IMR-90 (cell line): ENCODE results near the gene PNMA8C.

Experiments
- CEBPB ChIP-seq: IDR thresholded peaks from 2 replicates; pipeline ENCODE4 v1.6.1; 2012; ENCODE audit warnings: low read depth, low read length, improper control_type of control experiment
- CHD1 ChIP-seq: IDR thresholded peaks from 2 replicates; pipeline ENCODE4 v1.6.1; 2012; ENCODE audit warnings: low read depth, low read length, improper control_type of control experiment
- MAFK ChIP-seq: IDR thresholded peaks from 2 replicates; pipeline ENCODE4 v1.6.1; 2012; ENCODE audit warnings: low read depth, low read length, improper control_type of control experiment
- MAZ ChIP-seq: IDR thresholded peaks from 2 replicates; pipeline ENCODE4 v1.6.1; 2012; ENCODE audit warnings: low read depth, mild to moderate bottlenecking, low read length, improper control_type of control experiment, moderate library complexity, borderline replicate concordance
- MXI1 ChIP-seq: IDR thresholded peaks from 2 replicates; pipeline ENCODE4 v1.6.1; 2012; ENCODE audit warnings: low read depth, mild to moderate bottlenecking, low read length, moderate library complexity, borderline replicate concordance
- POLR2A ChIP-seq: IDR thresholded peaks from 2 replicates; pipeline ENCODE4 v1.6.1; 2012; ENCODE audit warnings: mild to moderate bottlenecking, low read depth, low read length
- RAD21 ChIP-seq: IDR thresholded peaks from 2 replicates; pipeline ENCODE4 v1.6.1; 2012; ENCODE audit warnings: low read length, improper control_type of control experiment
- RCOR1 ChIP-seq: IDR thresholded peaks from 2 replicates; pipeline ENCODE4 v1.6.1; 2012; ENCODE audit warnings: mild to moderate bottlenecking, low read length, improper control_type of control experiment; ENCODE audit not compliant: insufficient replicate concordance
- RFX5 ChIP-seq: IDR thresholded peaks from 2 replicates; pipeline ENCODE4 v1.8.0; 2012; ENCODE audit warnings: low read depth, mild to moderate bottlenecking, low read length, moderate library complexity
- SMC3 ChIP-seq: fragments of 150-350 bp; IDR thresholded peaks from 2 replicates; pipeline ENCODE4 v1.6.1; 2016; ENCODE audit warnings: low read depth, mild to moderate bottlenecking, antibody characterized with exemption, low read length, moderate library complexity
- TF ChIP-seq, protein P1 (sequence below): conservative IDR thresholded peaks from 2 replicates; pipeline ENCODE4 v1.5.1; 2012; ENCODE audit warnings: mild to moderate bottlenecking, low read depth, low read length, improper control_type of control experiment
- TF ChIP-seq, protein P2 (sequence below): fragments of 150-350 bp; IDR thresholded peaks from 2 replicates; pipeline ENCODE4 v1.6.1; 2017; ENCODE audit warnings: mild to moderate bottlenecking, antibody characterized with exemption, low read length, low read depth
- TF ChIP-seq, protein P3 (sequence below): fragments of 150-350 bp; IDR thresholded peaks from 2 replicates; pipeline ENCODE4 v1.6.1; 2016; ENCODE audit warnings: low read depth, mild to moderate bottlenecking, low read length, moderate library complexity, borderline replicate concordance

DNA sequence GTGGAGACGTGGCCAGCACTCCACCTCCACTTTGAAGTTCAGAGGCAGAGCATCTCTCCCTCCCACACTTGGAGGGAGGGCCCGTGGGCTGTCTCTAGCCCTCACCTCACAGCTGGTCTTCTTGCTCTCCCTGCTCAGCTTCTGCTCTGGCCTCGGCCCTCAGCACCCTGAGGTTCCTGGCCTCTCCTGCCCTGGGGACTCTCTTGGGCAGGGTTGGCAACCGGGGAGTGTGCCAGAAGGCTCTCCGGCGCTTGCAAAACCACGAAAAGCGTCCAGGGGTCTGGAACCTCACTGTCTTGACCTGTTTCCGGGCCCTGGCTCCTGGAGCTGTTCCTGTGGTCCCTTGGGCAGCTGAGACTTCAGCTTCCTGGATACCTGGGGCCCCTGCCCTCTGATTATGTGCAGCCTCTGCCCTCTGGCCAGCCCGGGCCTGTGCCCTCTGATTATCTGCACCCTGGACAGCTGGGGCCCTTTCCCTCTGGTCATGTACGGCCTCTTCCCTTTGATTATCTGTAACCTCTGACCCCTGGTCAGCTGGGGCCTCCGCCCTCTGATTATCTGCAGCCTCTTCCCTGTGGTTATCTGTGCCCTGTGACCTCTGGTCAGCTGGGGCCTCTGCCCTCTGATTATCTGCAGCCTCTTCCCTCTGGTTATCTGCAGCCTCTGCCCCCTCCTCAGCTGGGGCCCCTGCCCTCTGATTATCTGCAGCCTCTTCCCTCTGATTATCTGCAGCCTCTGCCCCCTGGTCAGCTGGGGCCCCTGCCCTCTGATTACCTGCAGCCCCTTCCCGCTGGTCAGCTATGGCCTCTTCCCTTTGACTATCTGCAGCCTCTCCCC lies 17.4 kb downstream of the PNMA8C start:
- TF ChIP-seq RFX5 (no peak), POLR2A (no peak), MAFK (no peak), MXI1 (no peak), CHD1 (no peak), RCOR1 (no peak), CEBPB (no peak), RAD21 (no peak), MAZ (no peak), SMC3 (no peak)
- TF ChIP-seq, protein P1, sequence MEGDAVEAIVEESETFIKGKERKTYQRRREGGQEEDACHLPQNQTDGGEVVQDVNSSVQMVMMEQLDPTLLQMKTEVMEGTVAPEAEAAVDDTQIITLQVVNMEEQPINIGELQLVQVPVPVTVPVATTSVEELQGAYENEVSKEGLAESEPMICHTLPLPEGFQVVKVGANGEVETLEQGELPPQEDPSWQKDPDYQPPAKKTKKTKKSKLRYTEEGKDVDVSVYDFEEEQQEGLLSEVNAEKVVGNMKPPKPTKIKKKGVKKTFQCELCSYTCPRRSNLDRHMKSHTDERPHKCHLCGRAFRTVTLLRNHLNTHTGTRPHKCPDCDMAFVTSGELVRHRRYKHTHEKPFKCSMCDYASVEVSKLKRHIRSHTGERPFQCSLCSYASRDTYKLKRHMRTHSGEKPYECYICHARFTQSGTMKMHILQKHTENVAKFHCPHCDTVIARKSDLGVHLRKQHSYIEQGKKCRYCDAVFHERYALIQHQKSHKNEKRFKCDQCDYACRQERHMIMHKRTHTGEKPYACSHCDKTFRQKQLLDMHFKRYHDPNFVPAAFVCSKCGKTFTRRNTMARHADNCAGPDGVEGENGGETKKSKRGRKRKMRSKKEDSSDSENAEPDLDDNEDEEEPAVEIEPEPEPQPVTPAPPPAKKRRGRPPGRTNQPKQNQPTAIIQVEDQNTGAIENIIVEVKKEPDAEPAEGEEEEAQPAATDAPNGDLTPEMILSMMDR = no peak
- TF ChIP-seq, protein P2, sequence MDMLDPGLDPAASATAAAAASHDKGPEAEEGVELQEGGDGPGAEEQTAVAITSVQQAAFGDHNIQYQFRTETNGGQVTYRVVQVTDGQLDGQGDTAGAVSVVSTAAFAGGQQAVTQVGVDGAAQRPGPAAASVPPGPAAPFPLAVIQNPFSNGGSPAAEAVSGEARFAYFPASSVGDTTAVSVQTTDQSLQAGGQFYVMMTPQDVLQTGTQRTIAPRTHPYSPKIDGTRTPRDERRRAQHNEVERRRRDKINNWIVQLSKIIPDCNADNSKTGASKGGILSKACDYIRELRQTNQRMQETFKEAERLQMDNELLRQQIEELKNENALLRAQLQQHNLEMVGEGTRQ = no peak
- TF ChIP-seq, protein P3, sequence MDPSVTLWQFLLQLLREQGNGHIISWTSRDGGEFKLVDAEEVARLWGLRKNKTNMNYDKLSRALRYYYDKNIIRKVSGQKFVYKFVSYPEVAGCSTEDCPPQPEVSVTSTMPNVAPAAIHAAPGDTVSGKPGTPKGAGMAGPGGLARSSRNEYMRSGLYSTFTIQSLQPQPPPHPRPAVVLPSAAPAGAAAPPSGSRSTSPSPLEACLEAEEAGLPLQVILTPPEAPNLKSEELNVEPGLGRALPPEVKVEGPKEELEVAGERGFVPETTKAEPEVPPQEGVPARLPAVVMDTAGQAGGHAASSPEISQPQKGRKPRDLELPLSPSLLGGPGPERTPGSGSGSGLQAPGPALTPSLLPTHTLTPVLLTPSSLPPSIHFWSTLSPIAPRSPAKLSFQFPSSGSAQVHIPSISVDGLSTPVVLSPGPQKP = no peak
